WI38 (cell line): ENCODE measurements around the gene PIK3C2G.

Experiments used
- H3K4me3 ChIP-seq: 2 replicates; pipeline ENCODE4 v1.5.1; 2011; ENCODE audit warnings: low read depth, mild to moderate bottlenecking, control low read depth, low read length
- CTCF ChIP-seq: IDR thresholded peaks from 2 replicates; pipeline ENCODE4 v1.5.1; 2012; ENCODE audit warnings: low read depth, mild to moderate bottlenecking, control low read depth, low read length

Gene PIK3C2G

GRCh38 chr12:18294889-18295288 lies 33.6 kb downstream of the PIK3C2G start:
- no peak for TF ChIP-seq CTCF
- H3K4me3 ChIP-seq, result no peak overlapping the region

GRCh38 chr12:18296201-18296908 lies 35.0 kb downstream of the PIK3C2G start:
- TF ChIP-seq CTCF, result no peak
- H3K4me3 ChIP-seq, result peak overlapping the region; percentile 15; the same call in 1 of the 2 replicates

- H3K4me3 ChIP-seq, result peak overlapping the region; percentile 15; the same call in 1 of the 2 replicates
These were observed 35.6 kb downstream of the PIK3C2G start for GRCh38 chr12:18296909-18297280.

GRCh38 chr12:18297902-18298301 lies 36.6 kb downstream of the PIK3C2G start:
- no peak for TF ChIP-seq CTCF
- no peak overlapping the region for H3K4me3 ChIP-seq

More at GRCh38 chr12:18296909-18297280, 35.6 kb downstream of the PIK3C2G start:
- no peak for TF ChIP-seq CTCF

GRCh38 chr12:18302809-18303430 lies 41.6 kb downstream of the PIK3C2G start:
- no peak overlapping the region for H3K4me3 ChIP-seq
- no peak for TF ChIP-seq CTCF

- TF ChIP-seq CTCF, result no peak
- H3K4me3 ChIP-seq, result no peak overlapping the region
These were observed 43.3 kb downstream of the PIK3C2G start for GRCh38 chr12:18304609-18305008.

GRCh38 chr12:18306311-18306710 lies 45.0 kb downstream of the PIK3C2G start:
- TF ChIP-seq CTCF, result no peak
- H3K4me3 ChIP-seq, result no peak overlapping the region
